NCI-H2107 treated with DMSO at 0.1 percent for 48 hours (cell line): Measurements from ENCODE around the gene BTF3.

Experiments
- DNase-seq: peaks from one replicate; lab custom pipeline; 2025; ENCODE audit not compliant: unreplicated experiment; lab: John Stamatoyannopoulos, UW

The BTF3 gene

GRCh38 chr5:73519531-73520283, 21.5 kb downstream of the BTF3 start:
- peak; percentile 43 for DNase-seq

GRCh38 chr5:73522989-73523388, 24.7 kb downstream of the BTF3 start:
- no peak for DNase-seq

GRCh38 chr5:73523861-73524260, 25.6 kb downstream of the BTF3 start:
- no peak for DNase-seq

GRCh38 chr5:73525606-73526203, 27.5 kb downstream of the BTF3 start:
- DNase-seq: no peak

- peak; percentile 42 for DNase-seq
Measured at GRCh38 chr5:73528248-73528647, 30.0 kb downstream of the BTF3 start.

- no peak for DNase-seq
Measured at GRCh38 chr5:73529081-73529480, 30.8 kb downstream of the BTF3 start.

GRCh38 chr5:73531356-73531755, 33.1 kb downstream of the BTF3 start:
- DNase-seq: no peak

GRCh38 chr5:73532195-73532594, 34.0 kb downstream of the BTF3 start:
- no peak for DNase-seq

GRCh38 chr5:73534011-73534644, 35.9 kb downstream of the BTF3 start:
- DNase-seq: no peak

GRCh38 chr5:73534971-73535370, 36.7 kb downstream of the BTF3 start:
- no peak for DNase-seq

- no peak for DNase-seq
Measured at GRCh38 chr5:73539730-73540129, 41.5 kb downstream of the BTF3 start.

GRCh38 chr5:73540192-73540591, 42.0 kb downstream of the BTF3 start:
- no peak for DNase-seq

GRCh38 chr5:73542020-73542419, 43.8 kb downstream of the BTF3 start:
- no peak for DNase-seq

GRCh38 chr5:73544429-73545402, 46.5 kb downstream of the BTF3 start:
- DNase-seq: peak; percentile 91

GRCh38 chr5:73545403-73545779, 47.1 kb downstream of the BTF3 start:
- no peak for DNase-seq

GRCh38 chr5:73550016-73550415, 51.8 kb downstream of the BTF3 start:
- no peak for DNase-seq

GRCh38 chr5:73552642-73553041, 54.4 kb downstream of the BTF3 start:
- no peak for DNase-seq
